GM08714 (cell line): ENCODE data around the gene DNAJB13.
"Not testable (repeated sequence)": the region's sequence is repeated elsewhere in the genome, so short reads cannot be mapped to it uniquely, and the experiment has no call there.

ENCODE experiments used
- H3K4me3 ChIP-seq: fragments of 200-500 bp; sonication (Bioruptor generic); 2 replicates; pipeline ENCODE4 v1.5.1; 2014; ENCODE audit warnings: mild to moderate bottlenecking, low read length, inconsistent platforms
- ZNF274 ChIP-seq: IDR thresholded peaks from 2 replicates; pipeline ENCODE4 v1.6.1; 2012; ENCODE audit warnings: mild to moderate bottlenecking, low read depth, low read length

Gene DNAJB13

GRCh38 chr11:73977856-73978519 lies 27.2 kb downstream of the DNAJB13 start:
- TF ChIP-seq ZNF274, result no peak
- no peak overlapping the region for H3K4me3 ChIP-seq

DNA sequence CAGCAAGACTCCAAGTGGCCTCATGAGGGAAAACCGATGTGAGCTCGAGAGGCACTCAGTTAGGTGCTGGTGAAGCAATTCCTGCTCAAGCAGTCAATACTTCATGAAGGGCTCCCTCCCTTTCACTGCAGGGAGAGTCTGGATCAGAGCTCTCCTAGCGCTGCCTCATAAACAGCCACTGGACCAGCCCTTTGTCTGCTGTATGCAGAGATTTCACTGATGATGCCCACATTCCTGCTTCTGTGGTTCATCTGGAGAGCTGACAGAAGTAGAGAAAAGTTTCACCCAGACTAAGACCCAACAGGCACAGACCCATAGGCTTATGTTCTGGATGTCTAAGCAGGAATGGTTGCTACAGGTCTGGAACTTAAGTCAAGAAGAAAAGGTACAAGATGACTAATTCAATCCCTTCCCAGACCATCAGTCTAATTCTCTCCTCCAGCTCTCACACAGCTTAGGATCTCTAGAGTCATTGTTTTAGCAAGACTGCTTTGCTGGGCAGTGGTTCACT lies 27.8 kb downstream of the DNAJB13 start:
- no peak for TF ChIP-seq ZNF274
- no peak overlapping the region for H3K4me3 ChIP-seq

DNA sequence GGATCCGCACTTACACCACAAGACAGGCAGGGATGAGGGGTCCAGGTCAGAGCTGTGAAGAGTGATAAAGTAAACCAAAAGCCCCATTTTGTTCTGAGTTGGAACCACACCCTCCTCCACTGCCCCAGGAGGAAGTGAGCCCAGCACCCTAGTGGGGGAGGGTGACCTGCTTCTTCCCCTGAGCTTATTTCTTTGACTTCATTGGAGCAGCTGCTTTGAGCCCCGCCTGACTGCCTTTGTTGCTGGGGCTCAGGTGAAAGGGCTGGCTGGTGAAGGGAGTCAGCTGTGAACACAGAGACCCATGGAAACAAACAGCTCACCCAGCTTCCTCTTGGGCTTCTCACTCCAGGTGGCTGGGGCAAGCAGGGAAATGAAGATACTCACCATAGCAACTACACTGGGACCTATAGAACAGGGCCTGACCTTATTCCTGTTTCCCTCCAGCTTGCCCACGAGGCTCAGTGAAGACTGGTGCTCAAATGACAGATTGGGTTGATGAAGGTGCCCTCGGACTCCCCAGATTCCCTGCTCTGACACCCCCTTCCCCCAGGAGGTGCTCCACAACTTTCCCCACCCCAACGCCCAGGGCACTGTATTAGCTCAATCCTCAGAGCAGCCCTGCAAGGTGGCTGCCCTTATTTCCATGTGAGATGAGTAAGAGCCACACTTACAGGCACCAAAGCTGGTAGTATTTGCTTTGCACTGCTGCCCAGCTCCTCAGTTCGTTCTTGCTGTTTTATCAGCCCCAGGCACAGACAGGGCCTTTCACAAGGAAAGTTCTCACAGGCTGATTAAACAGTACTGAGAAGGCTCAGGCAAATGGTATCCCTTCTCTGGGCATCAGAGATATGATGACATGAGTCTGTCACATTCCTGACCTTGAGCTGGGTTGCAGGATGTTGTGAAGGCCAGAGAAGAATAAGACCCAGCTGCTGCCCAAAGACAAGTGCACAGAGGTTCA lies 29.5 kb downstream of the DNAJB13 start:
- H3K4me3 ChIP-seq, result peak overlapping the region; percentile 80; the same call in 1 of the 2 replicates
- TF ChIP-seq ZNF274, result no peak

DNA sequence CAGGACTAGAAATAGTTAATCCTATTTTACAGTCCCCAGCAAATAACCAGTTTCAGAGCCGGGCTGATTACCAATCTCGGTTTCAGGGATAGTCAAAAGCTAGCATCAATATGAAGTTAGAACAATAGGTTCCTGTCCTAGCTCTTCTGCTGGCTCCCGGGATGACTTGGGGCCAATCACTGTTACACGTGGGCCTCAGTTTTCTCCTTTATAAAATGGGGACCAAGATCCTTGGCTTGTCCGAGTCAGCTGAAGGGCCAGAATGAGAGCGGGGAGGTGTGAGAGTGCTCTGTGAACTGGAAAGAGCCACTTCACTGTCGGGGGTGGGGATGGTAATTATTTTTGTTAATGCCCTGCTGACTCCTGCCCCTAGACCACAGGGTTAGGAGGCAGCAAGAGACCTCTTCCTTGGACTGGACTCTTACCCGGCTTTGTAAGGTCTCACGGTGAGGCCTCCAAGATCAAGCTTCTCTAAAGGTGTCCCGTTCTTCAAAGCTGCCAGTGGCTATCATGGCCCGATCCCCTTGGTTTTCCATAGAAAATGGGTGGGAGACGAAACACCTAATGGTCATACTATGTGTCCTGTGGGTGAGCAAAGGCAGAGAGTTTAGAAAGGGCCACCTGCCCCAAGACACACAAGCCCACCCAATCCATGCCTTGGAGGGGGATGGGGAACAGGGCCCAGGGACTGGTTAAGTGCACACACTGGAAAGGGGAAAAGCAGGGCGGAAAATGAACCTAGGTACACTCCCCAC lies 30.4 kb downstream of the DNAJB13 start:
- no peak for TF ChIP-seq ZNF274
- H3K4me3 ChIP-seq, result peak overlapping the region; percentile 80

- TF ChIP-seq ZNF274, result no peak
These were observed 31.8 kb downstream of the DNAJB13 start, which contains the start of gene UCP2 for GRCh38 chr11:73982595-73982989. Gene UCP2 (minus strand): TSS chr11:73982843. CDS start chr11:73978378, 4,465 bp downstream.

GRCh38 chr11:73982990-73983740 lies 32.3 kb downstream of the DNAJB13 start:
- no peak for TF ChIP-seq ZNF274
- peak overlapping the region; percentile 79; the same call in 1 of the 2 replicates for H3K4me3 ChIP-seq

More at GRCh38 chr11:73982595-73982989, 31.8 kb downstream of the DNAJB13 start, which contains the start of gene UCP2:
- H3K4me3 ChIP-seq, result peak within 1 kb of the TSS; percentile 80

- no peak for TF ChIP-seq ZNF274
- peak overlapping the region; percentile 43; the same call in 1 of the 2 replicates for H3K4me3 ChIP-seq
These were observed 33.1 kb downstream of the DNAJB13 start for GRCh38 chr11:73983741-73984538.

- H3K4me3 ChIP-seq, result not testable (repeated sequence)
These were observed 34.8 kb downstream of the DNAJB13 start for GRCh38 chr11:73985661-73986060.

- no peak for TF ChIP-seq ZNF274
- no peak overlapping the region for H3K4me3 ChIP-seq
These were observed 37.4 kb downstream of the DNAJB13 start for GRCh38 chr11:73988227-73988626.

GRCh38 chr11:73989156-73989555 lies 38.3 kb downstream of the DNAJB13 start:
- no peak for TF ChIP-seq ZNF274

GRCh38 chr11:73990730-73991129 lies 39.9 kb downstream of the DNAJB13 start:
- no peak overlapping the region for H3K4me3 ChIP-seq
- TF ChIP-seq ZNF274, result no peak

More at GRCh38 chr11:73989156-73989555, 38.3 kb downstream of the DNAJB13 start:
- no peak overlapping the region for H3K4me3 ChIP-seq

GRCh38 chr11:73991471-73992006 lies 40.7 kb downstream of the DNAJB13 start:
- no peak overlapping the region for H3K4me3 ChIP-seq
- TF ChIP-seq ZNF274, result no peak
